Activated B cell treated with CpG ODN at 0.5 μM for 24 hours (primary cell): ENCODE measurements around the gene OR1F1. TPM values are rescaled to one million over a fixed set of nuclear protein-coding genes. Genes with fewer than 3 reads are reported as not detected.

ENCODE experiments used
- ATAC-seq: fragments of 200-7000 bp; cut with Tn5 transposase; one replicate; pipeline ENCODE4 v1.10.0; 2021; ENCODE audit warnings: low read depth, mild to moderate bottlenecking, moderate library complexity
- CTCF ChIA-PET: fragments of 350-600 bp; sonication (Branson Sonifier 250); formaldehyde crosslinking; loops from one replicate; lab custom pipeline; 2021; ENCODE audit warnings: antibody characterized with exemption; lab: Charles Lee
- POLR2A ChIA-PET: fragments of 350-600 bp; sonication (Branson Sonifier 250); formaldehyde crosslinking; loops from one replicate; lab custom pipeline; 2021; ENCODE audit warnings: antibody characterized with exemption; lab: Charles Lee
- DNase-seq: peaks from one replicate; pipeline ENCODE4 v3.0.0; 2022
- H3K27ac Mint-ChIP-seq: one replicate; pipeline ENCODE4 v1.8.0; 2020; ENCODE audit warnings: mixed read lengths
- H3K27me3 Mint-ChIP-seq: one replicate; pipeline ENCODE4 v1.8.0; 2021; ENCODE audit warnings: mixed read lengths
- H3K36me3 Mint-ChIP-seq: one replicate; pipeline ENCODE4 v1.8.0; 2021; ENCODE audit warnings: low read depth, mixed read lengths
- H3K4me1 Mint-ChIP-seq: one replicate; pipeline ENCODE4 v1.8.0; 2021; ENCODE audit warnings: mixed read lengths
- H3K4me3 Mint-ChIP-seq: one replicate; pipeline ENCODE4 v1.8.0; 2020; ENCODE audit warnings: mild to moderate bottlenecking, mixed read lengths
- H3K9me3 Mint-ChIP-seq: one replicate; pipeline ENCODE4 v1.8.0; 2020; ENCODE audit warnings: mixed read lengths
- CTCF ChIP-seq: fragments of 200-600 bp; IDR thresholded peaks from one replicate; pipeline ENCODE4 v1.8.0; 2022; ENCODE audit warnings: antibody characterized with exemption, mild to moderate bottlenecking
- intact Hi-C: fragments of 100-400 bp; cut with micrococcal nuclease; formaldehyde crosslinking; loops from one replicate; pipeline ENCODE4 v1.15.1; 2024
- total RNA-seq: library from RNA; stranded (reverse); gene quantifications from 2 replicates; pipeline ENCODE4 v1.2.3, GENCODE V29; 2022

The OR1F1 gene
- total RNA-seq, 1 donor from 2014 or later = not detected

- DNase-seq = no peak
- intact Hi-C loops = no loop called here
- ChIA-PET CTCF (interaction anchor here (0.6 to 1.1 kb wide), 2 partner anchors 9 to 15 kb away, joined by 3 read pairs; no protein-coding TSS in a partner anchor), POLR2A (interaction anchor here (1.6 kb wide), 1 partner anchor 10 kb away, joined by 5 read pairs; the partner anchor contains the start of gene ZNF213)
- H3K4me3 Mint-ChIP-seq = no peak overlapping the region
- H3K27ac Mint-ChIP-seq = no peak overlapping the region
- no peak for ATAC-seq
- peaks cover 4% of the 10 kb centered on the region for H3K4me1 Mint-ChIP-seq
- peaks cover 25% of the 10 kb centered on the region for H3K36me3 Mint-ChIP-seq
- H3K9me3 Mint-ChIP-seq = no peaks in the 10 kb centered on the region
- no peak for TF ChIP-seq CTCF
- H3K27me3 Mint-ChIP-seq = no peaks in the 10 kb centered on the region
Measured at GRCh38 chr16:3144321-3144983, 43.6 kb upstream of the OR1F1 start.

GRCh38 chr16:3145151-3145550 is 42.9 kb upstream of the OR1F1 start:
- H3K4me3 Mint-ChIP-seq = no peak overlapping the region
- ATAC-seq = no peak
- intact Hi-C loops = no loop called here
- H3K27me3 Mint-ChIP-seq = no peaks in the 10 kb centered on the region
- CTCF ChIA-PET = interaction anchor here (0.6 kb wide), 1 partner anchor 10 kb away, joined by 3 read pairs; no protein-coding TSS in a partner anchor
- no peak for TF ChIP-seq CTCF
- peaks cover 8% of the 10 kb centered on the region for H3K4me1 Mint-ChIP-seq
- peaks cover 20% of the 10 kb centered on the region for H3K36me3 Mint-ChIP-seq
- H3K27ac Mint-ChIP-seq = no peak overlapping the region
- DNase-seq = no peak
- no peaks in the 10 kb centered on the region for H3K9me3 Mint-ChIP-seq
- POLR2A ChIA-PET = interaction anchor here (1.1 to 1.6 kb wide), 2 partner anchors 10 to 120 kb away, joined by 5 to 6 read pairs; partner anchors contain the start of gene ZNF213

- ATAC-seq = no peak
- no peak for DNase-seq
- intact Hi-C loops = no loop called here
- Mint-ChIP-seq H3K36me3 (peaks cover 18% of the 10 kb centered on the region), H3K4me3 (no peak overlapping the region), H3K9me3 (no peaks in the 10 kb centered on the region), H3K27ac (no peak overlapping the region), H3K4me1 (peaks cover 10% of the 10 kb centered on the region), H3K27me3 (no peaks in the 10 kb centered on the region)
- POLR2A ChIA-PET = interaction anchor here (1.1 to 1.6 kb wide), 2 partner anchors 11 to 121 kb away, joined by 5 to 6 read pairs; partner anchors contain the start of gene ZNF213
- CTCF ChIA-PET = no interaction called here
- no peak for TF ChIP-seq CTCF
Measured at GRCh38 chr16:3145660-3146059, 42.3 kb upstream of the OR1F1 start.

- Mint-ChIP-seq H3K27ac (no peak overlapping the region), H3K27me3 (no peaks in the 10 kb centered on the region), H3K36me3 (peaks cover 12% of the 10 kb centered on the region), H3K9me3 (no peaks in the 10 kb centered on the region), H3K4me1 (peaks cover 18% of the 10 kb centered on the region), H3K4me3 (no peak overlapping the region)
- TF ChIP-seq CTCF = no peak
- intact Hi-C loops = no loop called here
- CTCF ChIA-PET = interaction anchor here (1.0 kb wide), 1 partner anchor 19 kb away, joined by 3 read pairs; no protein-coding TSS in a partner anchor
- POLR2A ChIA-PET = interaction anchor here (0.6 to 1.9 kb wide), 6 partner anchors 11 to 449 kb away, joined by 3 to 17 read pairs (median 4); partner anchors contain the start of gene ZNF213
- DNase-seq = no peak
- ATAC-seq = no peak
Measured at GRCh38 chr16:3147046-3147756, 40.8 kb upstream of the OR1F1 start.

GRCh38 chr16:3147757-3148104 is 40.3 kb upstream of the OR1F1 start:
- no peaks in the 10 kb centered on the region for H3K27me3 Mint-ChIP-seq
- ChIA-PET CTCF (interaction anchor here (1.0 to 1.1 kb wide), 3 partner anchors 18 to 20 kb away, joined by 3 to 5 read pairs (median 4); no protein-coding TSS in a partner anchor), POLR2A (interaction anchor here (0.6 to 1.9 kb wide), 3 partner anchors 10 to 144 kb away, joined by 3 to 17 read pairs (median 4); partner anchors contain the start of gene ZNF213)

More at GRCh38 chr16:3147757-3148104, 40.3 kb upstream of the OR1F1 start:
- Mint-ChIP-seq H3K9me3 (no peaks in the 10 kb centered on the region), H3K36me3 (peaks cover 9% of the 10 kb centered on the region), H3K4me3 (no peak overlapping the region), H3K27ac (no peak overlapping the region), H3K4me1 (peaks cover 24% of the 10 kb centered on the region)
- no peak for ATAC-seq
- no peak for DNase-seq
- intact Hi-C loops = no loop called here
- TF ChIP-seq CTCF = no peak
